ENCODE measurements around the gene CLCNKA.
A peak's percentile ranks its signal among the peaks of the same experiment; 100 is the strongest.
"Not testable (repeated sequence)": the region's sequence is repeated elsewhere in the genome, so short reads cannot be mapped to it uniquely, and the experiment has no call there.

The CLCNKA gene

DNA sequence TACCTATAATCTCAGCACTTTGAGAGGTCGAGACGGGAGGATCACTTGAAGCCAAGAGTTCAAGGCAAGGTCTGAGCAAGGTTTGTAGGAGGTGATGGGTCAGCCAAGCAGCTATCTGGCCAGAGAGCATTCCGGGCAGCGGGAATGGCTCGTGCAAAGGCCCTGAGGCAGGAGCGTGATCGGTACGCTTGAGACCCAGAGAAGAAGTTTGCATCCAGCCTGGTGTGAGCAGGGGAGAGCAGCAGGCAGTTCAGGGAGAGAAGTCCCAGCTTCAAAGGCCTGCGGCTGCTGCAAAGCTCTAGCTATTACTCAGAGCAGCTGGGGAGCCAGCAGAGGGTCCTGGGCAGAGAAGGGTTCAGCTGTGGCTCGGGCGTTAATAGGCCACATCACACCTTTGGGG is 22.9 kb upstream of the CLCNKA start:
- DNase-seq: no peak

DNA sequence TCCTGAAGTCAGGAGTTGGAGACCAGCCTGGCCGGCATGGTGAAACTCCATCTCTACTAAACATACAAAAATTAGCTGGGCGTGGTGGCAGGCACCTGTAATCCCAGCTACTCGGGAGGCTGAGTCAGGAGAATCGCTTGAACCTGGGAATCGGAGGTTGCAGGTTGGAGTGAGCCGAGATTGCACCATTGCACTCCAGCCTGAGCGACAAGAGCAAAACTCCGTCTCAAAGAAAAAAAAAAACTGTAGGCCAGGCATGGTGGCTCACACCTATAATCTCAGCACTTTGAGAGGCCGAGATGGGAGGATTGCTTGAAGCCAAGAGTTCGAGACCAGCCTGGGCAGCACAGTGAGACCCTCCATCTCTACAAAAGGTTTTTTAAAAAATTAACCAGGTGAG is 20.6 kb upstream of the CLCNKA start:
- not testable (repeated sequence) for DNase-seq

DNA sequence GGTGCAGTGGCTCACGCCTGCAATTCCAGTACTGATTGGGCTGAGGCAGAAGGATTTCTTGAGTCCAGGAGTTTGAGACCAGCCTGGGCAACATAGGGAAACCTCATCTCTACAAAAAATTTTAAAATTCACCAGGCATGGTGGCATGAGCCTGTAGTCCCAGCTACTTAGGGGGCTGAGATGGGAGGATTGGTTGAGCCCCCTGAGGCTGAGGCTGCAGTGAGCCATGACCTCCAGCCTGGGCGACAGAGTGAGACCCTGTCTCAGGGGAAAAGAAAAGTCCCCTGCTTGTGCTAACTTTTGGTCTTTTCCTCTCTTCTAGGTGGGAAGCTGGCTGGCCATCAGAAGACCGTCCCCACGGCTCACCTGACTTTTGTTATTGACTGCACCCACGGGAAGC is 16.2 kb upstream of the CLCNKA start:
- DNase-seq: no peak

DNA sequence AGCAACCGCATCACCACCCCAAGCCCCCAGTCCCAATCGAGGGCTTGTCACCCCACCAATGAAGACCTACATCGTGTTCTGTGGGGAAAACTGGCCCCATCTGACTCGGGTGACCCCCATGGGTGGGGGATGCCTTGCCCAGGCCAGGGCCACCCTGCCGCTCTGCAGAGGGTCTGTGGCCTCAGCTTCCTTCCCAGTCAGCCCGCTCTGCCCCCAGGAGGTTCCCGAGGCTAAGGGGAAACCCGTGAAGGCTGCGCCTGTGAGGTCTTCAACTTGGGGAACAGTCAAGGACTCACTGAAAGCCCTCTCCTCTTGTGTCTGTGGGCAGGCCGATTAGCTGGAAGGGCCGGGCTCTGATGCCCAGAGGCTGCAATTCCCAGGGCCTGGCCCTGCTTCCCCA is 15.8 kb upstream of the CLCNKA start:
- DNase-seq: no peak

GRCh38 chr1:16006552-16007485 is 15.0 kb upstream of the CLCNKA start:
- DNase-seq: no peak

DNA sequence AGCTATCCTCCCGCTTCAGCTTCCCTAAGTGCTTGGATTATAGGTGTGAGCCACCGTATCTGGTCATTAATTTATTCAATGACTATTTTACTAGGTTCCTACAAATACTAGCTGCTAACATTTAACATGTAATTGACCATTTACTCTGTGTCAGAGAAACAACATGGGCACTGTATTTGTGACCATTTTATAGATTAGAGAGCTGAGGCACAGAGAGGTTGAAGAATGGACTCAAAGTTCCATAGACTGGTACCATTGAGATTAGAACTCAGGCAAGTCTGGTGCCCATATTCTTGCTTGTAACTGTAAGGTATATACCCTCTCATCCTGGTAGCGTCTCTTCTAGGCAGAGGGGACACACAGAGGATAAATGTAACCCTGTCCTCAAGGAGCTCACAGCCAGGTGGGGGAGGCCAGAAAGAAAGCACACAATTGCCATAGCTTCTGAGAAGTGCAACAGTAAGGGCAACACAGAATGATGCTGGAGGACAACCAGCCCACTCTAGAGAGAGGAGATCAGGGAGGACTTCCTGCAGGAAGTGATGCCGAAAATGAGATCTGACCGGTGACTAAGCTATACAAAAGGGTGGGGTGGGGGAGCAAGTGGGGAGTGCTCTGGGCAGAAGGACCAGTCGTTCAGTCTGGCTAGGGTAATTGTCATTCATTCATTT is 14.0 kb upstream of the CLCNKA start:
- DNase-seq: no peak

DNA sequence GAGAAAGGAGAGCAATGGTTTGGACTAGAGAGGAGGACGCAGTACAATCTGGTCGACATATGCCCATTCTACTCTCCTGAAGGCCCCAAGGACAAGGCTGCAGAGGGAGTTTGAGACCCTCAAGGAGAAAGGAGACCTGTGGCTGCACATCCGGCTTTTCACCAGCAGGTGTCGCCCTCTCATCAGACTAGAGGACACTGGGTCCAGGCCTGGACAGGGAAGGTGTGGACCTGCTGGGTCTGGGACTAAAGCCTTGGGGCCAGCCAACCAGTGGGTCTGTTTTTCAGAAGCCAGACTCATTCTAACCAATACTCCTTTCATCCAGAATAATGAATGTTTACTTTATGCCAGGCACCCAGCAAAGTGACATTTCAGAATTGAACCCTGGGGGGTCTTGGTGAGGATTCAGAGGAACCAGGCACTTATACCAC is 12.8 kb upstream of the CLCNKA start:
- peak; percentile 54 for DNase-seq

- no peak for DNase-seq
Observed at GRCh38 chr1:16009678-16010077, 12.2 kb upstream of the CLCNKA start.

GRCh38 chr1:16010837-16011236 is 11.0 kb upstream of the CLCNKA start:
- DNase-seq: no peak

DNA sequence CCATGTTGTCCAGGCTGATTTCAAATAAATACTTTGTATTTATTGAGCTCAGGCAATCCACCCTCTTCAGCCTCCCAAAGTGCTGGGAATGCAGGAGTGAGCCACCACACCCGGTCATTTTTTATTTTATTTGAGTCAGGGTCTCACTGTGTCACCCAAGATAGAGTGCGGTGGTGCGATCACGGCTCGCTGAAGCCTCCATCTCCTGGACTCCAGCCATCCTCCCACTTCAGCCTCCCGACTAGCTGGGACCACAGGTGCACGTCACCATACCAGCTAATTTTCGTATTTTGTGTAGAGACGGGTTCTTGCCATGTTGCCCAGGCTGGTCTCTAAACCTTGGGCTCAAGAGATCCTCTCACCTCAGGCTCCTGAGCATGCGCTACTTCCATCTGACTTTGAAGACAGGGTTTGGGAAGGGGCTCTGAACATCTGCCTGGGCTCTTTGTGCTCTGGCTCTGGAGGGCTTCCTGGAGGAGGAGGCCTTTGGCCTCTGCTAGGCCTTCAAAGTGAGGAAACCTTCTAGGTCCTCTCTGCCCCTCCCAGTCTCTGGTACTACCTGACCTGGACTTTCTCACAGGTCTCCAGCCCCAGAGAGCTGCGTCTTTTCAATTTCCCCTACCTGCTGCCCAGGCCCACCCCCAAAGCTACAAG is 9.8 kb upstream of the CLCNKA start:
- DNase-seq: no peak

- peak; percentile 11 for DNase-seq
Observed at GRCh38 chr1:16012590-16013219, 9.1 kb upstream of the CLCNKA start.

- DNase-seq: no peak
Observed at GRCh38 chr1:16013220-16013907, 8.5 kb upstream of the CLCNKA start.

GRCh38 chr1:16013908-16014258 is 8.0 kb upstream of the CLCNKA start:
- no peak for DNase-seq

DNA sequence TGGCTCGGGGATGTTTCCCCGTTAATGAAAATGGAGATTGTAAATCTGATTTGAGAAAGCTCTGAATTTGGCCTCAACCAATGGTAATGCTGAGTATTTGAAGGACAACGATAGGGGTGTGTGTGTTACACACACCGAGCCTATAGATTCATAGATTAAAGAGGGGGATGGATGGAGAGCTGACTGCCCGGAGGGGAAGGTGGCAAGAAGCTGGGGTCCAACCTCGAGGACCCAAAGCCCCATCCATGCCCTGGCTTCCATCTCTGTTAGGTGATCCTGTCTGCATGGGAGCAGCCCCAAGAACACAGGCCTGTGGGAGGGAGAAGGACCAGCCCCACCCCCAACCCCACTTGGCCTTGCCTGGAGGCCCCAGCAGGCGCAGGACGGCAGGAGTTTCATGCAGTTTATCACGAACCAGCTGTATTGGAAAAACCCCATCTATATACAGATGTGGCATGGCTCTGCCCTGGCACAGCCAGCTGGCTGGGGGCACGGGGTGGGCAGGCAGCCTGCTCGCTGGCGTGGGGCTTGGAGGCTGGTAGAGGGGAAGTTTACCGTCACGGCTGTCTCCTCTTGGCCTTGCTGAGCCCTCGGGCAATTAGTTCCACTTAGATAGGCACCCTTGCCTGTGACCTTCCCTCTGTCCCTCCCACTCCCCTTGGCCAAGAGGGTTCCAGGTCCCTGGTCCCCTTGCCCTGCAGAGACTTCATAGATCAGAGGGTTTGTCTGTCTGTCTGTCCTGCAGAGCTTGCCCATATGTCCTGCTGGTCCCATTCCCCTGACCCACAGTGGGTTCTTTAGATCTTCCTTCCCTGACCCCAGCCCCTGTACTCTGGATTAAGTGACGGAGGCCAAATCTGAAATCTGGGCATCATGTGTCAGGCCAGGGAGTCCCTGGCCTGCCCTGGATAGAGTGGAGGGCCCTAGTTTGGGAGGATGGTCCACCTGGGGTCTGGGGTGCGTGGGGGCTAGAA is 7.0 kb upstream of the CLCNKA start:
- DNase-seq: no peak

DNA sequence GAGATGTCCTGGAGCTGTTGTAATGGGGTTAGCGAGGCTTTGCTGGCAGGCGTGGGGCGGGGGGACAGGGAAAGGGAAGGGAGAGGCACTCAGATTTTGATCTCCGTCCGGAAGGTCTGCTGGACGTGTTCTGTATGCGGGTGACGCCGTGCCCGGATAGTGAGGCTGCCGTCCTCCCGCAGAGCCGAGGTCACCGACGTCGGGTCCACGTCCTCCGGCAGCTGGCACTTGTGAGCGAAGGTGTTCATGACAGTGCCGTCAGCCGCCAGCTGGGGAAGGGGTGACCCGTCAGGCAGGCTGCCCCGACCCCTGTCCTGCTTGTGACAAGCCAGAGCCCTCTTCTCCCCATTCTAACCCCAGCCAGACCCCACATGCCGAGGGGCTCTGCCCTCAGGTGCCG is 6.3 kb upstream of the CLCNKA start:
- DNase-seq: no peak

DNA sequence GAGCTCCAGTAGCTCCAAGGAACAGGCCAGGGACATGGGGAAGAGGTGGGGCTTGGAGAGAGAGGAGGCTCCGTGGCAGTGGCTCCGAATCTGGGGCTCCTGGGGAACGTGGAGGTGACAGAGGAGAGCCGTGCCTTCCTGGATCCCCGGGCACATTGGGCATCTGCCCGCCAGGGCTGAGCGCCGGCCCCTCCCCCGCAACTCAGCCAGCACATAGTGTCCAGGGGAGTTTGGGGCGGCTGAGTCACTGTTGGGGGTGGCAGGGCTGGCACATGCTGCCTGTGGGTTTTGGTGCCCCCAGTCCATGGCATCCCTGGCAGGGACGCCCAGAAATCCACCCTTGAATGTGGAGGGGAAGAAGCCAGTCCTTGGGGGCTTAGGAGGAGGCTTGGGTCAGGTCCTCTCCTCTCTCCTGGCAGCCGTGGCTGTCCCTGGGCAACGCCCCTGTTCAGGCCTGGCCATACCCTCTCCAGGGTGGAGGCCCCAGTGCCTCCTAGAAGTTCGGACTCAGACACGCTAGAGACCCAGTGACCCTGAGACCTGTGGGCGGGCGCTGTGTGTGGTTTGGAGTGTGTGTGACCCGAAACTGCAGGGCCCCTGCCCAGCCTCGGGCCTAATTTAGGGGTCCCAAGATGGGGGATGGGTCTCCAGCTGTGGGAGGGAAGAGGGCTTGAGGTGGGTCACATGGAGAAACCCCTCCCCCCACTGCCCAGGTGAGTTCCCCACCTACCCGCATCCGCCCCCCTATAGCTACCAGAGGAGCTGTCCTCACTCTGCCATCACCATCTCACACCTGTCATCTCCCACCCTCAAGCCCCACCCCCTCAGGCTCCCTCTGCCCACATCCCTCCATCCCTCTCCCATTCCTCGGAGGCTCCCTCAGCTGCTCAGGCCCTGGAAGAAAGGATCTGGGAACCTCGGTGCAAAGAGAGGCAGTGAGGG is 5.6 kb upstream of the CLCNKA start:
- no peak for DNase-seq

DNA sequence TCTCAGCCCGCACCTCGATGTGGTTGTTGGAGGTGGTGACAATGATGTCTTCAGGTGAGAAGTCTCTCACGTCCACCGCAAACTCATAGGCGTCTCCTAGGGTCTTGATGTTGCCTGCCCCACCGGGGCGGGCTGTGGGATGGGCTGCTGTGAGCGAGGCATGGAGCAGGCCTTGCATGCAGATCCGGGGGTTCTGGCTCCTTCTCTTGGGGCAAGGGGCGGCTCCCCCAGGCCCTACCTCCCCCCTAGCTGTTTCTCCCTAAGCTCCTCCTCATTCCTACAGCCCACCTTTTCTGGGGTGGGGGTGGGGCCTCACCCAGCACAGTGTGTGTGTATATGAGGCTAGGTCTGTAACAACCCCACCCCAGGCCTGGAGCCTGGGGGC is 4.8 kb upstream of the CLCNKA start:
- DNase-seq: no peak

- no peak for DNase-seq
Observed at GRCh38 chr1:16017461-16018303, 4.2 kb upstream of the CLCNKA start, which contains the start of gene HSPB7. HSPB7 (minus strand) TSS chr1:16018043; CDS start chr1:16017963, 80 bp downstream.

DNA sequence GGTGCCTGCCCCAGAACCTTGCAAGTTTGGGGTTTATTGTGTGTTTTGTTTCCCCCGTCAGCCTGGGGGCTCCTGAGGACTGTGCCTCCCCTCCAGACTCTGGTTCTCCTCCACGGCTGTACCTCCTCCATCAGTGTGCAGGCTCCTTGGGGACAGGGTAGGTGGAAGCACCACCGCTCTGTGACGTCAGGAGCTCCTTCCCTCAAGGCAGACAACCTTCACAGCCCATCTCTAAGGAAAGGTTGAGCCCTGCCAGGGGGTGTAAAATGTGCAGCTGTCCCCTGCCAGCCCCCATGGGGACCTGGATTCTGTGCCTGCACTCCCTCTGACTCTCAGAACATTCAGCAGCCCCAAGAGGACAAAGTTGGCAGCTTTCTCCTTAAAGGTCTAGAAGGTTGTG is 3.5 kb upstream of the CLCNKA start:
- no peak for DNase-seq

Data from COR-L47 (cell line).